Colon (tissue), 2 donors: ENCODE measurements around the gene TTF2.
"Not testable (repeated sequence)": the region's sequence is repeated elsewhere in the genome, so short reads cannot be mapped to it uniquely, and the experiment has no call there.

Source experiments
- FAIRE-seq: peaks from 2 replicates; lab custom pipeline; 2012; peaks lifted over from hg19 to GRCh38; lab: Jason Lieb, UNC
- donor health status: control.
- donor health status: control.

The TTF2 gene

DNA sequence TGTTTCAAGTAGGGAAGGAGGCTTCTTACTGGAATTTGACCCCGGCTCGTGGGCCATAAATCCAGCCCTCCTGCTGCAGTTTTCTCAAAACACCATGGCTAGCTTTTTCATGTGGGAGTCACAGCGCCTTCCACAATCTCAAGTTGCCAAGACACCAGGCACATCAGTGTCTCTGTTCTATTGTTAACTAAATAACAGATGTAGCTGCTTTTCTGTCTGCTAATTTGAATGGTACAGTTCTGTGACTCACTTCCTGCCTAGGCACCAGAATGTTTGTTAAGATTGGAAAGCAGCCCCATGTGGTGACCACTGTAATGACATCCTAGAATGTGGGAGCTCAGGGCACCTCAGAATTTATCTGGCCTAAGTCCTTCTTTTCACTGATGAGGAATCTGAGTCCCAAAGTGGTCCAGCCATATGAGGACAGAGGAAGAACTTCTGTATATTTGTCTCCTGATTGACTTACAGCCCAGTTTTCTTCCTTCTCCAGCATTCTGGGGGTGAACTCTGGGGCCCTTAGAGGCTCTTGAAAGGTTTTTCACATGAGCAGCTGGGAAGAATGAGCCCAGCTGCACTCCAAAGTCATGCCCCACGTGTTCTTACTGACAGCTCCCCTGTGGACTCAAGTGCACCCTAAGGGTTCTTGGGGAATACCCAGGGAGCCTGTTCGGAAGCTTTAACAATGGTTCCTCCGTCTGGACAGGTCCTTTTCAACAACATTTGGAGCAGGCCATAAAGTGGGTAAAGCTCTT is 33.9 kb downstream of the TTF2 start:
- FAIRE-seq = no peak

DNA sequence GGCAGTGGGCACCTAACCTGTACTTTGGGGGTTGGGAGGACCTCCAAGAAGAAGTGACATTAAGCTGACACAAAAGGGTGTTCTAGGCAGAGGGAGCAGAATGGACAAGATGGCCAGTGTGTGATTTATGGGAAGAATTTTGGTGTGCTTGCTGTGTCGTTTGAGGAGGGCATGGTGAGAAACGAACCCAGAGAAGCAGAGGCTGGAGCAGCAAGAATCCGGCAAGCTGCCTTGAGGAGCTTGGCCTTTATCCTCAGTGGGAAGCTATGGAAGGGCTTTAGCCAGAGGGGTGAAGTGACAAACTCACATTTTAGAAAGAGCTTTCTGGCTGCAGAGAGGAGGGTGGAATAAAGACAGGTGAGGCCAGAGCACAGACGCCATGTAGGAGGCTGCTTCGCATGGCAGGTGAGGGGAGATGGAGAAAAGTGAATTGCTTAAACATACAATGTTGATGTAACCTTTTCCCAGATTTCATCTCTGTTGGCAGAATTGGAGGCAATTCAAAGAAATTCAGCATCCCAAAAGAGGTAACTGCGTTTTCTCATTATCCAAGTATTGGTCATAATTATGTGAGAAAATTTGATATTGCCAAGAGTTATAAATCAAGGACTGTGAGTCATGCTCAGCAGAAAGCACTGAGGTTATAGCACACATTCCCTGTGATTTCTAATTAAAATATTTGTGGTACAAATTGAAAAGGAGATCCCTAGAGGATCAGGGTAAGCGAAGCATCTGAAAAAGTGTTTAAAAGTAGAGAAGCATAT is 34.9 kb downstream of the TTF2 start:
- no peak for FAIRE-seq

DNA sequence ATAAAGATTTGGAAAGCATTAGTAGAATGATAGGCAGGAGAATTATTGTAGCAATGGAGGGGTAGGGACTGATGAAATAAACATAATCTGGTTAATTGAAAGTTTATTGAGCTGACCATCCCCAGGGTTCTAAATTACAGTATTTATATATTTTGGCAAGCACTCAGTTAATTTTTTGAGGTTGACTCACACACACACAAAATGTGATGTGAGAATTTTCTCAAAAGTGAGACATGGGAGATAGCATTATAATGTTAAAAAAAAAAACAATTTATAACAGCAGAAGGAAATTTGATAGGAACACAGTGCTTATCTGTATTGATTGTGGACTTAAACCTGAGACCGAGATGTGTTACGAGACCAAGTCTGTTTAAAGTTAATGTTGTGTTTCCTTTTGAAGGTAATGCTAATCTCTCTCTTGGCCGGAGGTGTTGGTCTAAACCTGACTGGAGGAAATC is 36.9 kb downstream of the TTF2 start:
- FAIRE-seq = no peak

DNA sequence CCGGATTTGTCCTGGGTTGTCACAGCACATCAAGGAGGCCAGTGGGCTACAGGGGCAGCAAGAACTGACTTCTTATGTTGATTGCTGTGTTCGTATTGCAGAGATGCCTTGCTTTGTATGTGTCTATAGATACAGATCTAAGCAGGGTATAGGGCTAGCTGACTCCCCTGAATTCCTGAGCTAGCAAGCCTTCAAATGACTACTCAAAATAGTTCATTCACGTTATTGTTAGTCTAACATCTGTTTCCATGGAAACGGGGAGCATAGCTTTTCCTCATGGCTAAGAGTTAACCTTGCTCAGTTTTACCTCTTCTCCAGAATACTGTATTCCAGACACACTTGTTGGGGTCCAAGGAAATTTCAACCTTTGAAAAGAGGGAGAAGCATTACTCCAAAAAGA is 37.3 kb downstream of the TTF2 start:
- no peak for FAIRE-seq

DNA sequence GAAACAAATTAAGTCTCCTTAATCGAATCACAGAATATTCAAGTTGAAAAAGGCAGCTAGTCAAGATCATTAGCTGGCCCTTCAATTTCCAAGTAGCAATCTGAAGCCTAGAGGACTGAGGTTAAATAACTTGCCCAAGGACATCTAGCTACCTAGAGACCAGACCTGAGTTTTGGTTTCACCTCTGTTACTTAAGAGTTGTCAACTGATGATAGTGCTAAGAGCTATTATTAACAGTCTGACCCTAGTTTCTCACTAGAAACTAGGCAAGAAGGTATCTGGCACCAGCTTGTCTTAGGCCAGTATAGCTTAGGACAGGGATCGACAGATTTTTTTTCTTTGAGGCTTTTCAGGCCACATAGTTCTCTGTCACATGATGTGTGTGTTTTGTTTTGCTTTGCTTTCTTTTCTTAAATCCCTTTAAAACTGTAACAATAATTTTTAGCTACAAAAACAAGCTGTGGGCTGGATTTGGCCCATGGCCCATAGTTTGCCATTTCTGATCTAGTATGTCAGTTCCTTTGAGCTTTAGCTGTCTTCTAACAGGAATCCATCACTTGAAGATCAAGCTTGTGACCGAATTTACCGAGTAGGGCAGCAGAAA is 38.3 kb downstream of the TTF2 start:
- no peak for FAIRE-seq

DNA sequence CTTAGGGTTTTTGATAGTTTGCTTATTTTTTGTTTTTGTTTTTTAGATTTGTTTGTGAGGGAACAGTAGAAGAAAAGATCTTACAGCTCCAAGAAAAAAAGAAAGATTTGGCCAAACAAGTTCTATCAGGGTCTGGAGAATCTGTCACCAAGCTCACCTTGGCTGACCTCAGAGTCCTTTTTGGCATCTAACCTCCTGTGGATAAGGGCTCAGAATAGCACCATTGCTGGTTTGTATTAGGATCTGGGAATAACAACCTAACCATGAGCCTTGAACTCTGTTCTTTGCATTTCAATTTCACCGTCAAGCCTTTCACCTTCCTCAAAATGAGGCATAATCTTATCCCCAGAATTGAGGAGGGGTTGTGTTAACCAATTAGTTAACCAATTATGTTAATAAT is 41.2 kb downstream of the TTF2 start:
- no peak for FAIRE-seq

DNA sequence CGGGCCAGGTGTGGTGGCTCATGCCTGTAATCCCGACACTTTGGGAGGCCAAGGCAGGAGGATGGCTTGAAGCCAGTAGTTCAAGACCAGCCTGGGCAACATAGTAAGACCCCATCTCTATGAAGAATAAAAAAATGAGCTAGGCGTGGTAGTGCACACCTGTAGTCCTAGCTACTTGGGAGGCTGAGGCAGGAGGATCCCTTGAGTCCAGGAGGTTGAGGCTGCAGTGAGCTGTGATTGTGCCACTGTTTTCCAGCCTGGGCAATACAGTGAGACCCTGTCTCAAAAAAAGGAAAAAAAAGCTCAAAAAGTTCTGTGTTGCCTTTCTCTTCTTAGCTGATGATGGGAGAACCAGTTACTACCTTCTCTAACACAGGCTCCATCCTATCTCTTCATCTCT is 41.7 kb downstream of the TTF2 start:
- FAIRE-seq = not testable (repeated sequence)

DNA sequence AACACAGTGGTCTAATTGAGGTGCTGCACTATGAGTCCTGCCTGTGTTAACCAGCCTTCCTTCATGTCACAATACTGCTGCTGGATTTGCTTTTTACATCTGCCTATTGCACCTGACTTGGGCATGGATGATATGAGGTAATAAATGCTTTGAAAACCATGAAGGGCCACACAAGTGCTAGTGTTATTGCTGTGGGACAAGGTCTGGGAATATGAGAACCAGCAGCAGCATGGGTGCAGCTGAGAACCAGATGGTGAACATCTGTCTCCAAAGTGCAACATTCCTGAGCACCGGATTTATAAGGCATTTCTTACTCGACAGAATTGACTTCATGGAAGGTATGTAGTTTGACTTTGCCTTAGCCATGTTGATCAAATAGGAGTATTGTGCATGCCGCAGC is 44.9 kb downstream of the TTF2 start:
- FAIRE-seq = no peak

DNA sequence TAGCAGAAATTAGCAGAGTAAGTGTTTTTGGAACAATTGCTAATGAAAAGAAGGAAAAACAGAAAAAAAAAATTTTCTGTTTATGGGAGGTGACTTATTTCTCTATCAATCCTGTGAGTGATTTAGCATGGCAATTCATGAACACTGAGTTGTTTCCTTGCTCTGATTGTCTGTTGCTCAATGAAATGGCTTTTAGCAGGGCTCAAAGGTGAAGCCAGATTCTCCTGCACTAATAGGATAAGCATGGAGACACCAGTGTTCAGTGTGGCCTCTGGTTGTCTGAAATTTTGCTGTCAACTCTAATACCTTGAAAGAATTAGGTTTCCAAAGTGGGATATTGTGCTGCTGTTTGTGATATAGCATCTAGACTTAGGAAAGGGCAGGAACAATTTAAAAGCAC is 45.6 kb downstream of the TTF2 start:
- FAIRE-seq = no peak

DNA sequence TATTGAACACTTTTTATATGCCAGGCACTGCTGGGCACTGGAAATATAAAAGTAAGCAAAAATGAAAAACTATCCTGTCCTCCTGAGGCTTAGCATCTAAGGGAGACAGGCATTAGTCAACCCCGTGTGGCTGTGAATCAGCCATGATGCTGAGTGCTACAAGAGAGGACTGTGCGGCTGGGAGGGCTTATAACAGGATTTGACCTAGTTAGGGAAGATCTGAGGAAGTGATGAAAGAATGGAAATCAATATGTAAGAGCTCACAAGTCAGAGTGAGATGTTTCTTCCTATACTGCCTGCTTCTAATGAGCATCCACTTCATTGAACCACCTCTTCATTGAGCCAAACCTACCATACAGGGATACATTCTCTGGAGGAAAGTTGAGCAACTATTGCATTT is 46.4 kb downstream of the TTF2 start:
- no peak for FAIRE-seq

DNA sequence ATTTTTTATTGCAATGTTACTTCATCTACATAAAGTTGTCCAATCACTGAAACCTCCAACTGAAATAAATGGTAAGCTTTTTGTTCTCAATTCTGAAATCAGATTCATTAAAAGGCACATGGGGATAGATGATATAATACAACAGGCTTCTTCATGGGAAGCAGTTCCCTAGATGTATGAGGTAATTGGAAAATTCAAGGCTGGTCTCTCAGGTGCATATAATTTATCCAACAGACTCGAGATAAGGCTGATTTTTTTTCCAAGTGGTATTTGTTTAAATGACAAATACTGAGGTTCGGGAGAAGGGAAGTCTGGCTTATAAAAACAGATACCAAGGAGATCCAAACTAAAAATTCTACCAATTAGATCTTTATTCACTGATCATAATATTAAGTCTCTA is 47.2 kb downstream of the TTF2 start:
- FAIRE-seq = no peak

DNA sequence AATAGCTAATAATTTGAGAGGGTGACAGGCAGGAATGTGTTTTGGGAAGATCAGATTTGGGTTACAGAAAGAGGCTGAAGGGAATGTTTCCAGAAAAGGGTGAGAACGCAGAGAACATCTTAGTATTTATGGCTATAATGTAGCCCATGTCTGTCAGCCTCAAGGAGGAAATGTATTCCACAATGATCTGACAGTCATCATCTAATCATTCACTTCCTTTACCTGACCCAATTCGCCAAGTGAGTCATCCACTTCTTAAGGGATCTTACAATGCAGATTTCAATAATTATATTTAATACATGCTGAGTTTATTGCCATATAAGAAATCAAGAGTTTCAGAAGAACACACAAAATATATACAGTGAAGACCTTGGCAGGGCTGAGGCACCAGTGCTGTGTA is 50.6 kb downstream of the TTF2 start:
- no peak for FAIRE-seq

DNA sequence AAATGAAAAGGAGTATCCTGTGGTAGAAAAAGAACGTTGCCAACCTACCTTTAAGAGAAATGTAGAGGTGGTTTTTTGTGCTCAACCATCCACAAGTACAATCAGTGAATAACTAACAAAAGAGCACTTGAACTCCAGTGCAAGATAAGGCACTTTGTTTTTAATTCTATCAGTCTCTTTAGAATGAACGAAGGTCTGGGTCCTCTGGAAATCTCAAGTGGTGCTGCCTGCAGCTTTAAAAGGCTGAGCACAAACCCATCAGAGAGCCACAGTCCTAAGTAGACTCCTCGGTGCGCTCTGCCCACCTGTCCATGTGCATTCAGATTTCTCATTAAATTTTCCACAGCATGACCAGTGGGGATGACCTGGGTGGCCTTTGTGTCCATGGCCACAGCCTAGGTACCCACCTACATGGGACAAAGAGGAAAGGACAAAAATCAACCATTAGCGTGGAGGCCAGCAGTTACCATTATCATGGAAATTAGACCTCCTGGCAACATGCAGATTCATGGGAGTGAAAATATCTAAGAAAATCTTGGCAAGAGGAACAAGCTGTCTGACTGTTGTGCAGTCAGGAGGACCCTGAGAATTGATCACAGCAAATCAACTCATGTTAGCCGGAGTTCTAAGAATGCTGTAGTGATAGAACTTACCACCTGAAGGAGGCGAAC is 52.1 kb downstream of the TTF2 start:
- no peak for FAIRE-seq

DNA sequence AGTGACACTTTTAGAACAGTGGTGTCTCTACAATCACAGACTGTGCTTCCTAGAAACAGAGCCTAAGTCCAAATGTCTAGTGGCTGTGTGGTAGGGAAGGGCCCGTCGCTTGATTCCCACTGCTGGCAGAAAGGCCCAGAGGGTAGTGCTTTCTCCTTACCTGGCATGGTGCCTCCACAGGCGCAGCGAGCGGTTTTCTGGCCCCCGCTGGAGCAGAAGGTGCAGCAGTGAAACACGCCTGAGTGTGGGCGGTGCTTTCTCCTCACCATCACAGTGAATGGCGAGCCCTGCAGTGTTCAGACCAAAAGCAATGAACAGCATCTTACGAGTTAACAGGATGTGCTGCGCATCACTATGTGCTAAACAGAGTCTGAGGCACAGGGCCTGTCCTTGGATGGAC is 53.1 kb downstream of the TTF2 start:
- FAIRE-seq = no peak

DNA sequence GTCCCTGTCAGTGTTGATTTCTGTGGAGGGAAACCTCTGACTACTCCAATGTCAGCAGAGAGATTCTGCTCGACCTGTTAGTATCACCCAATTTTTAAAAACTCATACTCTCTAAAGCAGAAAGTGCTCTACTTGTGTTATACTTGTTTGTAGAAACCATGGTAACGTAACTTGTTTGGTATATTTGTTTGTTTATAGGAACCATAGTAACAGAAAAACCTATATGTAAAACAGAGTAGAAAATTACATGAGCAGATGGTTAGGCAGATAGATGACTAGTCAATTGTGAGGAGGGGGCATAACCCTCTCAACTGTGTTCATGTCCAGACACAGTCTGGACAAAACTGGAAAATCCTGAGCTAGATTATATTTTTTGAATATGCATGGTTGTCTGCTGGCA is 54.8 kb downstream of the TTF2 start:
- no peak for FAIRE-seq

DNA sequence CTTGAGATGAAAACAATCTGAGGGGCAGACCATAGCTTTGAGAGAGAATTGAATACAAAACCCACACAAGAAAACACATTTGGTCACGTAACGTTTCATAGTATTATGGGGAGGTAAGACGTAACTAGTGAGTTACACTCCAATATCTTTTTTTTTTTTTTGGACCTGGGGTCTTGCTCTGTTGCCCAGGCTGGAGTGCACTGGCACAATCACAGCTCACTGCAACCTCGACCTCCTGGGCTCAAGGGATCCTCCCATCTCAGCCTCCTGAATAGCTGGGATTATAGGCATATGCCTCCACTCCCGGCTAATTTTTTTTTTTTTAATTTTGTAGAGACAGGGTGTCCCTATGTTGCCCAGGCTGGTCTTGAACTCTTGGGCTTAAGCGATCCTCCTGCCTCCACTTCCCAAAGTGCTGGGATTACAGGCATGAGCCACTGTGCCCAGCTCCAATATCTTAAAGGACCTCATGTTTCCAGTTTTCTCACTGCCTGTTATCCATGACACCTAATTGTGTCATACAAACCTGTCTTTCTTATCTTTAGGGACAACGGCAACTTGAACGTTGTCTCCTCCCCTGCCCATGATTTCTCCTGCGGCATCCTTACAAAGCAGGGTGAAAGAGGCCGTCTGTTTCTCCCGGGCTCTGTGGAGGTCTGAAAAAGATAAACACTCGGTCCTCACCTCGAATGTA is 56.1 kb downstream of the TTF2 start:
- FAIRE-seq = no peak

DNA sequence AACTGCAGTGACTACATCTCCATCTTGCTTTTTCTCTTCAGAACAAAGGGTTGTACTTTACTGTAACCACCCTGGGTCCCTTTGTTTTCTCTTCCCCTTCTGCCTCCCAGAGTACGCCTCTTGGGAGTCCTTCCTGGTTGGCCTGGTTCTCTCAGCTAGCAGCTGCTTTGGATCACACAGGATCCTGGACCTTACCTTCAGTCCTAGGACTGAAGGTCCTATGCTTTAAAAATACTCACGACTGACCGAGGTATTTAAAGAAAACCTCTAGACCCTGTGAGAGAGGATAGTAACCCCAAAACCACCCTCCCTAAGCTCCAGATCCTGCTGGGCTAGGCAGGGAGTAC is 56.6 kb downstream of the TTF2 start:
- FAIRE-seq = no peak

DNA sequence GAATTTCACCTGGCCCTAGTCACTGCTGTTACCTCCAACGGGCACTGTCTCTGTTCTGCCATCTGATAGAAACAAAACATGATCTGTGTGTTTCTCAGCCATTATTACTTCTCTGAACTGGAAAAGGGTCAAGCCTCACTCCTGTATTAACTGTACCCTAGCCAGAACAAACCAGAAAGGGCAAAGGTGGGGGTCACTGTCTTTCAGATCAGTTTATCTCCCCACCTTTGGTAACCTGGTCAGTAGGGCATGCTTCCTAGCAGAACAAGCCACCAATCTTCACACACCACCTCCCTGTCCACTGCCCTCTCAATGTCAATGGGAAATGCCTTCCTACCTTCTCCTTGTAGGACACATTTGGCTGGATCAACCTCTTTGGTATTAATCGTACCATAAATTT is 57.6 kb downstream of the TTF2 start:
- FAIRE-seq = no peak

DNA sequence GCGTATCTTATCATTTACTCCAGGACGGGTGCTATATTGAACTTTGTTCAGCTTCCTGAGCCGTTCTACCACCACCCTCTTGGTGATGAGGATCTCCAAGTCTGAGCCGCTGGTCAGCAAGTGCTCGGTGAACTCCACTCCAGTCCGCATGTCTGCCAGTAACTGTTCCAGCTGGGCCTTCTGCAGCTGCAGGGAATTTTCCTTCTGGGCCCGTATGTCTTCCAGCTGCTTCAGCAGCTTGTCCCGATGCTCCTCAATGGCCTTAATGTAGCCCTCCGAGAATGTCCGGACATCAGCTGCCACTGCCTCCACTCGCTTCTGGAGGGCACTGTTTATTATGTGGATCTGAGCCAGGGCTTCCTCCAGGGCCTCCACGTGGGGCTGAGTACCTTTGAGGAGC is 58.0 kb downstream of the TTF2 start:
- FAIRE-seq = no peak

DNA sequence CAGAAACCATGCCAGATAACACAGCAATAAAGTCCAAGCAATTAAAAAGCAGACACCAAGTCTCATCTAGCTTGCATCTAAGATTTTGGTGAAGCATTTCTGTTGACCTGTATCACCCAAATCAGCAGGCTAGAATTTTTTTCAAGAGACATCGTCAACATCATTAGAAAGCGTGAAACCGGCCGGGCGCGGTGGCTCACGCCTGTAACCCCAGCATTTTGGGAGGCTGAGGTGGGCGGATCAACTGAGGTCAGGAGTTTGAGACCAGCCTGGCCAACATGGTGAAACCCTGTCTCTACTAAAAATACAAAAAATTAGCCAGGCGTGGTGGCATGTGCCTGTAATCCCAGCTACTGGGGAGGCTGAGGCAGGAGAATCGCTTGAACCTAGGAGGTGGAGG is 59.0 kb downstream of the TTF2 start:
- FAIRE-seq = not testable (repeated sequence)

DNA sequence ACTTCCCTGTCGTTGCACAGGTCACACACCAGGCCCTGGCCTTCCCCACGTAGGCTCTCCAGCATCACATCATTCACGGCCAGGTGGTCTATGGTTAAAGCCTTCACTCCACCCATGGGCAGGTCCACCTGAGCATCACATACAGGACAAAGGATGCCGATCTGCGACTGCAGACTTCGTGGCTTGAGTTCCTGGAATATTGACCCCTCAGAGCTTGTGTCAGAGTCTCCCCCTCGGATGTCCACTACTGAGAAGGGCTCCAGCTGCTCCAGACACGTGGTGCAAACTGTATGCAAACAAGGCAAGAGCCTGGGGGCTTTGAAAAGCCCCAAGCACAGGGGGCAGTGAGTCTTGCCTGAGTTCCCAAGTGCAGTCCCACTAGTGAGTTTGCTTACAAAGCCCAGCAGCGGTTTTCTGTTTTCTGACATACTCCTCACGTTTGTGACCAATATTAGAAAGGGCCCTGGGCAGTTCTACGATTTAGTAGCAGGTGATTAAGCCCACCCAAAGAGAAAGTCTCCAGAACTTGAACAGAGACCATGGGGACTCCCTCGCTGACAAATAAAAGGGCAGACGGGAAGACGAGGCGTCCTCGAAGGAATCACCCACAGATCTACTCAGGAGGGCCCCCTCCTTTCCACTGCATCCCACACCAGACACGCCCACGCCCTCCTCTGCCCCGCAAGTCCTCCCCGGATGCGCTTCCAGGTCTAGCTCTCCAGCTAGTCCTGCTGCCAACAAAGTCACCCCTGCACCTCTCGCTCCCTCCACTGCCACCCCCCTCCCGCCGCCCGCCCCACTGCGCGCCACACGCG is 60.9 kb downstream of the TTF2 start:
- no peak for FAIRE-seq
